Gastroesophageal sphincter (tissue), 3 donors: Measurements from ENCODE around the gene MAP3K15.

Experiments used
- CTCF ChIP-seq, 4 experiments: fragments of 200-600 bp in 2 of 4; fragments of 450-650 bp in 2 of 4; sonication (generic) in 1 of 4; IDR thresholded peaks; one replicate each; pipeline ENCODE4 v1.5.1; 2017 to 2019; ENCODE audit warnings: antibody characterized with exemption in 4 of 4, mild to moderate bottlenecking in 2 of 4, moderate library complexity in 2 of 4
- EP300 ChIP-seq: sonication (generic); formaldehyde crosslinking; IDR thresholded peaks from one replicate; pipeline ENCODE4 v1.6.1; 2017; ENCODE audit warnings: antibody characterized with exemption, mild to moderate bottlenecking
- POLR2A ChIP-seq, 2 donors: fragments of 450-650 bp; IDR thresholded peaks; one replicate each; pipeline ENCODE4 v1.6.1; 2017; ENCODE audit warnings: antibody characterized with exemption in 2 of 2, mild to moderate bottlenecking in 2 of 2, moderate library complexity in 1 of 2

GRCh38 chrX:19479458-19479857 is 35.9 kb downstream of the MAP3K15 start:
- TF ChIP-seq CTCF (IDR thresholded peaks at IDR 0.05), result no peak
- no peak for TF ChIP-seq EP300
- no peak for TF ChIP-seq POLR2A (IDR thresholded peaks at IDR 0.05)
